ENCODE results near the gene PRDM8.

- no peak for TF ChIP-seq CTCF (IDR thresholded peaks at IDR 0.05)
- TF ChIP-seq POLR2AphosphoS5 (IDR thresholded peaks at IDR 0.05): no peak
These were observed 38.1 kb downstream of the PRDM8 start for GRCh38 chr4:80235451-80235850.

All from breast epithelium (tissue), 3 donors.